K562 (cell line): ENCODE results near the gene ZFYVE16. TPM values are rescaled to one million over a fixed set of nuclear protein-coding genes. Genes with fewer than 3 reads are reported as not detected.

ENCODE experiments used
- ATAC-seq: fragments of 200-7000 bp; cut with Tn5 transposase; 3 replicates; pipeline ENCODE4 v1.9.1; 2020; ENCODE audit warnings: moderate library complexity
- BruUV-seq: library from RNA; stranded (reverse); fragments of 400-500 nt; replicated peaks from 2 replicates; lab custom pipeline; 2021; lab: Mats Ljungman, UMichigan
- CTCF ChIA-PET: fragments of 300-600 bp; formaldehyde crosslinking; extraction: SDS; loops from one replicate; lab custom pipeline; 2021; ENCODE audit warnings: low intra/inter-chr PET ratio; lab: Yijun Ruan, JAX
- POLR2A ChIA-PET: fragments of 300-600, 350-650 bp; sonication (Branson Sonifier 250); formaldehyde crosslinking; extraction: SDS; loops from one replicate; lab custom pipeline; 2021; ENCODE audit warnings: antibody characterized with exemption, inconsistent platforms; lab: Yijun Ruan, JAX
- DNase-seq, 4 experiments: peaks; one replicate each; pipeline versions ENCODE4 v3.0.0 to v3.0.0-alpha.2; 2011 to 2018; ENCODE audit warnings: low spot score in 3 of 4, mixed read lengths in 3 of 4; ENCODE audit errors: extremely low read depth in 1 of 4
- FAIRE-seq: peaks from 2 replicates; lab custom pipeline; 2011; peaks lifted over from hg19 to GRCh38; lab: Jason Lieb, UNC
- H2AFZ ChIP-seq: 2 replicates; pipeline ENCODE4 v1.6.0; 2011; ENCODE audit warnings: low read depth, low read length, control low read depth, inconsistent platforms
- H3K27ac ChIP-seq: fragments of 200-600 bp; 3 replicates; pipeline ENCODE4 v1.8.0; 2011; ENCODE audit warnings: low read depth, mild to moderate bottlenecking, control low read depth, inconsistent platforms, low read length, moderate library complexity, mixed read lengths; ENCODE audit errors: extremely low read depth
- H3K27me3 ChIP-seq, 2 experiments: fragments of 300-600 bp in 1 of 2; 2 replicates in 1 of 2; 3 replicates in 1 of 2; pipeline versions ENCODE4 v1.6.0 to v1.8.0; 2011; ENCODE audit warnings: inconsistent platforms in 2 of 2, low read length in 2 of 2, mild to moderate bottlenecking in 1 of 2, mixed read lengths in 1 of 2, moderate library complexity in 1 of 2; ENCODE audit not compliant: control insufficient read depth in 2 of 2, insufficient read depth in 2 of 2
- H3K36me3 ChIP-seq: fragments of 300-600 bp; 3 replicates; pipeline ENCODE4 v1.8.0; 2011; ENCODE audit warnings: mild to moderate bottlenecking, low read length, inconsistent platforms; ENCODE audit not compliant: control insufficient read depth, insufficient read depth
- H3K4me1 ChIP-seq, 2 experiments: fragments of 200-600 bp in 1 of 2; replicated peaks in 1 of 2; 2 replicates in 1 of 2; 3 replicates in 1 of 2; pipeline versions ENCODE4 v1.5.1 to v1.8.0; 2011; ENCODE audit warnings: inconsistent platforms in 2 of 2, low read length in 2 of 2, mild to moderate bottlenecking in 1 of 2, mixed read lengths in 1 of 2, moderate library complexity in 1 of 2; ENCODE audit not compliant: control insufficient read depth in 2 of 2, insufficient read depth in 2 of 2
- H3K4me2 ChIP-seq: 2 replicates; pipeline ENCODE4 v1.6.1; 2011; ENCODE audit warnings: low read length, control low read depth, inconsistent platforms, mixed read lengths; ENCODE audit not compliant: insufficient read depth
- H3K4me3 ChIP-seq: fragments of 200-600 bp; sonication (generic), shearing (Covaris generic); 2 replicates; pipeline ENCODE4 v1.5.1; 2016; ENCODE audit warnings: control low read depth, inconsistent platforms
- H3K79me2 ChIP-seq: fragments of 200-600 bp; 3 replicates; pipeline ENCODE4 v1.8.0; 2011; ENCODE audit warnings: low read length, inconsistent platforms; ENCODE audit not compliant: control insufficient read depth, insufficient read depth
- H3K9ac ChIP-seq, 2 experiments: 2 replicates each; pipeline versions ENCODE4 v1.6.0 to v1.6.1; 2011; ENCODE audit warnings: low read depth in 2 of 2, low read length in 2 of 2, control low read depth in 1 of 2, inconsistent platforms in 1 of 2, mild to moderate bottlenecking in 1 of 2, mixed read lengths in 1 of 2; ENCODE audit not compliant: insufficient read depth in 1 of 2
- H3K9me1 ChIP-seq: one replicate; pipeline ENCODE4 v1.6.0; 2011; ENCODE audit warnings: inconsistent platforms, mild to moderate bottlenecking, low read length, moderate library complexity; ENCODE audit not compliant: control insufficient read depth, insufficient read depth
- H3K9me3 ChIP-seq: replicated peaks from 2 replicates; pipeline ENCODE4 v1.5.1; 2011; ENCODE audit warnings: low read depth, low read length, inconsistent platforms; ENCODE audit not compliant: control insufficient read depth, insufficient read depth
- H4K20me1 ChIP-seq: replicated peaks from 2 replicates; pipeline ENCODE4 v1.6.1; 2011; ENCODE audit warnings: low read length, inconsistent platforms, mixed read lengths; ENCODE audit not compliant: control insufficient read depth, insufficient read depth
- CBX5 ChIP-seq: IDR thresholded peaks from 2 replicates; pipeline ENCODE4 v1.6.1; 2014; ENCODE audit warnings: low read depth, borderline replicate concordance
- CEBPG ChIP-seq, 3 experiments: fragments of 200-800 bp in 1 of 3; sonication (Bioruptor generic) in 1 of 3; sonication (generic) in 1 of 3; formaldehyde crosslinking in 1 of 3; IDR thresholded peaks in 2 of 3; conservative IDR thresholded peaks in 1 of 3; 2 replicates each; pipeline versions ENCODE4 v1.6.1 to v1.8.0; 2016 to 2022; ENCODE audit warnings: missing compliant biosample characterization in 2 of 3, missing genetic modification characterization in 2 of 3, mild to moderate bottlenecking in 1 of 3, missing genetic modification reagents in 1 of 3
- SREBF2 ChIP-seq: sonication (generic); formaldehyde crosslinking; IDR thresholded peaks from 2 replicates; pipeline ENCODE4 v1.4.0; 2020; ENCODE audit warnings: mild to moderate bottlenecking, missing genetic modification reagents
- ZNF121 ChIP-seq: sonication (generic); formaldehyde crosslinking; conservative IDR thresholded peaks from 2 replicates; pipeline ENCODE4 v1.8.0; 2022; ENCODE audit warnings: missing genetic modification reagents
- ZNF507 ChIP-seq: conservative IDR thresholded peaks from 2 replicates; pipeline ENCODE4 v1.6.1; 2017; ENCODE audit warnings: missing genetic modification characterization, missing compliant biosample characterization
- WGBS: fragments of 100-300 bp; shearing (Covaris generic); methylation state at CpG from one replicate; pipeline ENCODE4 v1.1.6; 2016; ENCODE audit warnings: low coverage, mixed read lengths; ENCODE audit not compliant: insufficient coverage; ENCODE audit errors: missing lambda C conversion rate; 5-methylcytosine and 5-hydroxymethylcytosine counted together
- in situ Hi-C: fragments of 300-500 bp; cut with MboI; formaldehyde crosslinking; loops from 4 replicates; pipeline ENCODE4 v1.15.0; 2018; ENCODE audit warnings: inconsistent platforms, mixed read lengths
- intact Hi-C: fragments of 100-400 bp; cut with micrococcal nuclease; formaldehyde crosslinking; loops from 2 replicates; pipeline ENCODE4 v1.14.2; 2022
- polyA plus RNA-seq, 8 experiments: library from polyadenylated mRNA; depleted of rRNA in 4 of 8; stranded (reverse) in 5 of 8; unstranded in 3 of 8; fragments of >200 nt; fragmentation: Nextera tagmentation in 2 of 8; fragmentation: Illumina TruSeq in 1 of 8; extraction: Ambion mirVana in 2 of 8; extraction: Trizol in 1 of 8; gene quantifications; 2 replicates each; pipeline versions ENCODE4 v1.2.1 to v1.2.3, GENCODE V29; 2011 to 2014; ENCODE audit warnings: inconsistent platforms in 1 of 8, missing spikeins in 1 of 8
- total RNA-seq, 7 experiments: library from RNA; depleted of rRNA in 6 of 7; stranded (reverse); fragments of >200 nt in 6 of 7; fragmentation: Illumina TruSeq in 2 of 7; extraction: Trizol in 2 of 7; gene quantifications; 2 replicates each; pipeline versions ENCODE4 v1.2.1 to v1.2.3, GENCODE V29; 2011 to 2021; ENCODE audit warnings: low replicate concordance in 1 of 7

Gene ZFYVE16
- total and polyA plus RNA-seq, 9 of the 15 experiments (the other 6 are each of a cell fraction or from before 2014, with no cell fraction given): 6.0 to 18.9 (median 12.5) TPM

DNA sequence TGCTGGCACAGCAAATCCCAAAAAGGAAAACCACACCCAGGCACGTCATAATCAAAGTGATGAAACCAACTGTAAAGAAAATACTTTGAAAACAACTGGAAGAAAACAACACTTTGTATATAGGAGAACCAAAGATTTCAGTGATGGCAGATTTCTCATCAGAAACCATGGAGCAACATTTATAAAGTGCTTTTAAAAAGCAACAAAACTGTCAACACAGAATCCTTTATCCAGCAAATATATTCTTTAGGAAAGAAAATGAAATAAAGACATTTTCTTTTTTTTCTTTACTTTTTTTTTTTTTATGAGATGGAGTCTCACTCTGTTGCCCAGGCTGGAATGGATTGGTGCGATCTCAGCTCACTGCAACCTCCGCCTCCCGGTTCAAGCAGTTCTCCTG is 74.7 kb downstream of the ZFYVE16 start:
- ChIA-PET POLR2A (interaction anchor here (0.6 to 1.2 kb wide), 2 partner anchors 9 to 1606 kb away, joined by 3 read pairs; no protein-coding TSS in a partner anchor), CTCF (no interaction called here)
- Histone ChIP-seq H3K4me3 (no peak overlapping the region), H3K27ac (no peak overlapping the region), H3K4me1 (peaks cover 0 to under 1% of the 10 kb centered on the region in 2 experiments; a peak in 1 of 5 replicates), H4K20me1 (no peaks in the 10 kb centered on the region), H3K4me2 (no peak overlapping the region), H3K9me3 (no peaks in the 10 kb centered on the region), H3K36me3 (no peaks in the 10 kb centered on the region), H3K9me1 (no peaks in the 10 kb centered on the region), H3K27me3 (peaks cover 0 to 7% of the 10 kb centered on the region in 2 experiments; a peak in 2 of 5 replicates), H2AFZ (no peak overlapping the region), H3K9ac (no peak overlapping the region), H3K79me2 (no peaks in the 10 kb centered on the region)
- no TSS peak for BruUV-seq
- intact Hi-C loops: loop anchor here (10.0 kb wide), 2 partner anchors 158 to 712 kb away; partner anchors contain the start of gene SPZ1
- WGBS: 57% methylated on average over 3 of the region's 4 CpGs
- FAIRE-seq: no peak
- in situ Hi-C loops: no loop called here
- no peak for ATAC-seq
- TF ChIP-seq SREBF2 (CRISPR knock-in tag) (no peak), CEBPG (CRISPR knock-in tag; IDR thresholded peaks at IDR 0.05) (no peak), CEBPG (tag; conservative IDR thresholded peaks at IDR 0.05 in 1 of 2, IDR thresholded peaks at IDR 0.05 in 1 of 2) (0 out of 4 replicates have a peak, but pooled peaks of 1 of the 2 experiments have one; percentile 15)
- no peak for DNase-seq

- WGBS: 47% methylated on average over 3 of the region's 3 CpGs
- Histone ChIP-seq H3K4me3 (no peak overlapping the region), H3K36me3 (no peaks in the 10 kb centered on the region), H3K79me2 (no peaks in the 10 kb centered on the region), H4K20me1 (no peaks in the 10 kb centered on the region), H3K4me2 (no peak overlapping the region), H3K9me3 (no peaks in the 10 kb centered on the region), H3K27ac (no peak overlapping the region), H3K9me1 (no peaks in the 10 kb centered on the region), H2AFZ (no peak overlapping the region), H3K27me3 (peaks cover 0 to 18% of the 10 kb centered on the region in 2 experiments; a peak in 2 of 5 replicates), H3K9ac (no peak overlapping the region)
- in situ Hi-C loops: no loop called here
- no peak for FAIRE-seq
- no peak for ATAC-seq
- DNase-seq: no peak
- CTCF ChIA-PET: no interaction called here
- no TSS peak for BruUV-seq
- intact Hi-C loops: loop anchor here (10.0 kb wide), 2 partner anchors 159 to 711 kb away; partner anchors contain the start of gene SPZ1
- TF ChIP-seq CBX5 (no peak), ZNF507 (tag) (peak; percentile 92), ZNF121 (CRISPR knock-in tag) (0 out of 2 replicates have a peak, but pooled peaks have one; percentile 6)
- TF ChIP-seq, all 486 proteins: peak for 2
- POLR2A ChIA-PET: interaction anchor here (0.6 kb wide), 1 partner anchor 181 kb away, joined by 3 read pairs; no protein-coding TSS in a partner anchor
- peaks cover 0 to 9% of the 10 kb centered on the region in 2 experiments; a peak in 2 of 5 replicates for H3K4me1 ChIP-seq
Measured at GRCh38 chr5:80483636-80484232, 75.9 kb downstream of the ZFYVE16 start.
